Activated gamma-delta T cell (primary cell): ENCODE results near the gene ETV6.

Experiments
- DNase-seq: peaks from one replicate; lab custom pipeline; 2025; lab: John Stamatoyannopoulos, UW

ETV6 gene

GRCh38 chr12:11922361-11922760 lies 272.9 kb downstream of the ETV6 start:
- no peak for DNase-seq

- DNase-seq: no peak
Measured at GRCh38 chr12:11923067-11923466, 273.6 kb downstream of the ETV6 start.

GRCh38 chr12:11927286-11927935 lies 277.9 kb downstream of the ETV6 start:
- no peak for DNase-seq

DNA sequence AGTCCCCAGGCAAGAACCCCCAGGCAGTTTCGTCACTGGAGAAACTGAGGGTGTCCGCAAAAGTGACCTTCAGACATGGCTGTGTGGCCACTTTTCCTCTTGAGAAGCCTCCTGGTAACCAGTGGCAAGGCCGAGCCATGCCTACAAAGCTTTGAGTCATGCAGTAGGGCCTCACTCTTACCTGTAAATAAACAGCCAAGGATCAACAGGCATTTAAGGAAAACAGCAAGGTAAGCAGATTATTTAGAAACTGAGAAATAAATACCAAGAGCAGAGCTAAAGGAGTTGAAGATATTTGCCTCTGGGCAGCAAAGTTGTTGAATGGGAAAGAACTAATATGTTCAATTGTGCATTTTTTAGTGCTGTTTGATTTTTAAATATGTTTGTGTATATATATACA lies 280.2 kb downstream of the ETV6 start:
- DNase-seq: no peak

DNA sequence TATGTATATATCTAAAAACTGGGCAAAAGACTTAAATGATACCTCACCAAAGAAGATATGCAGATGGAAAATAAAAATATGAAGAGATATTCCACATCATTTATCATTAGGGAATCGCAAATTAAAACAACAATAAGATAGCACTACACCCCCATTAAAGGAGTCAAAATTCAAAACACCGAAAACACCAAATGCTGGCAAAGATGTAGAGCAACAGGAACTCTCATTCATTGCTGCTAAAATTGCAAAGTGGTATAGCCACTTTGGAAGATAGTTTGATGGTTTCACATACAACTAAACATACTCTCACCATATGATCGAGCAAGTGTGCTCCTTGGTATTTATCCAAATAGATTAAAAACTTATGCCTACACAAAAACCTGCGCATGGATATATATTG lies 289.7 kb downstream of the ETV6 start:
- no peak for DNase-seq

GRCh38 chr12:11941606-11942337 lies 292.3 kb downstream of the ETV6 start:
- DNase-seq: no peak

DNA sequence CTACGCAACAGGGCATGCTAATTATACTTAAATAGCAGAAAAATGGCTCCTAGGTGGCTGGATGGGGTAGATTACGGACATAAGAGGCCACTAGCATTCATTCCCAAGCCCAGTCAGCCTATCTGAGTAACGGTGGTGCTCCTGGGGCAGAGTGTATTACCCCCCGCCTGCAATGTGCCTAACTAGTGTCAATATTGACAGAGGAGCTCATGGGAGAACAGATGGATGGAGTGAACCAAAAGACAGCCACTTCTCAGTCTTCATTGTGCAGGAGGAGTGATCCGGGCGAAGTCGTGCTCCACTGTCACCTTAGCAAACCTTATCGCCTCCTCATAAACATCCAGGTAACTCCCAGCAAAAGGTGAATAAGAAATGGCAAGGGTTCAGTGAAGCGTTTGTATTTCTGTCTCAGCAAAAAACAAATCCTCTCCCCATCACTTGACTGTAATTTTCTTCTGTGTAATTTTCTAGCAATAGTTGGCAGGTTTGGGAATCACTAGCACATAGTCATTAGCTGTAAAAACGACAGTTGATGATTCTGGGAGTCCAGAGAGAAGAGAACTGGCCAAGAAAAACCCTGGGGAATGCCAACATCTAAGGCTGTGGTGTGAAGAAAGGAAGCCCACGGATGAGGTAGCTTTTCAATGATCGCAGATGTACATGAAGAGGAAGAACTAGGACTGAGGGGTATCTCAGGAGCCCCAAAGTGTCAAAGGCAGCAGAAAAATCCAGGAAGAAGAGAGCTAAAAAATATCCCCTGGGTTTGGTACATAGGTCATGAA lies 294.6 kb downstream of the ETV6 start:
- no peak for DNase-seq
